Heart left ventricle (tissue), 16 donors: Measurements from ENCODE around the gene MADCAM1. TPM values are rescaled to one million over a fixed set of nuclear protein-coding genes. Genes with fewer than 3 reads are reported as not detected.

Experiments used
- ATAC-seq, 4 donors: fragments of 200-7000 bp; cut with Tn5 transposase; one replicate each; pipeline ENCODE4 v1.9.1; 2020 to 2022; ENCODE audit warnings: moderate library complexity in 4 of 4, mild to moderate bottlenecking in 3 of 4, moderate number of reproducible peaks in 1 of 4
- DNase-seq, 5 donors: peaks; one replicate each; pipeline ENCODE4 v3.0.0-alpha.2; 2020
- H3K27ac ChIP-seq, 12 donors: fragments of 200-600 bp; sonication (generic) in 4 of 12; one replicate each; pipeline versions ENCODE4 v1.5.0 to v1.8.0; 2016 to 2022; ENCODE audit warnings: mild to moderate bottlenecking in 2 of 12
- H3K27me3 ChIP-seq, 9 donors: fragments of 200-600 bp; sonication (generic) in 2 of 9; one replicate each; pipeline versions ENCODE4 v1.5.1 to v1.8.0; 2016 to 2022; ENCODE audit warnings: mild to moderate bottlenecking in 3 of 9
- H3K36me3 ChIP-seq, 9 donors: fragments of 200-600 bp; sonication (generic) in 2 of 9; one replicate each; pipeline versions ENCODE4 v1.5.0 to v1.8.0; 2018 to 2022; ENCODE audit warnings: mild to moderate bottlenecking in 2 of 9
- H3K4me1 ChIP-seq, 12 donors: fragments of 200-600 bp; sonication (generic) in 4 of 12; one replicate each; pipeline versions ENCODE4 v1.5.0 to v1.8.0; 2016 to 2022; ENCODE audit warnings: mild to moderate bottlenecking in 3 of 12
- H3K4me3 ChIP-seq, 12 donors: fragments of 200-600 bp; sonication (generic) in 4 of 12; one replicate each; pipeline versions ENCODE4 v1.5.0 to v1.8.0; 2017 to 2022; ENCODE audit warnings: mild to moderate bottlenecking in 9 of 12, moderate library complexity in 4 of 12
- H3K9me3 ChIP-seq, 12 donors: fragments of 200-600 bp; sonication (generic) in 4 of 12; one replicate each; pipeline versions ENCODE4 v1.5.0 to v1.8.0; 2016 to 2022; ENCODE audit warnings: mild to moderate bottlenecking in 1 of 12
- POLR2A ChIP-seq, 2 donors: fragments of 450-650 bp; IDR thresholded peaks; one replicate each; pipeline ENCODE4 v1.6.1; 2017; ENCODE audit warnings: antibody characterized with exemption in 2 of 2, mild to moderate bottlenecking in 2 of 2, moderate library complexity in 2 of 2
- WGBS, 4 donors: extraction: QIAGEN DNeasy Blood & Tissue Kit in 2 of 4; methylation state at CpG; one replicate each; pipeline versions ENCODE4 v1.1.5 to v1.1.7; 2013 to 2018; 5-methylcytosine and 5-hydroxymethylcytosine counted together
- intact Hi-C, 10 donors: fragments of 100-400 bp; cut with DNase I; formaldehyde crosslinking; loops; one replicate each; pipeline versions ENCODE4 v1.11.1 to v1.14.2; 2022
- polyA plus RNA-seq, 2 donors: library from polyadenylated mRNA; stranded (reverse); fragments of 200-250 nt; gene quantifications; one replicate each; pipeline ENCODE4 v1.2.3, GENCODE V29; 2013
- total RNA-seq, 9 donors: library from RNA; depleted of rRNA in 2 of 9; stranded (reverse); fragments of >200 nt in 2 of 9; fragmentation: NEBNext Ultra II Directional in 3 of 9; extraction: Animal tissue kit (Norgen Biotek cat#: 25700) in 3 of 9; gene quantifications; one replicate each; pipeline versions ENCODE4 v1.1.0 to v1.2.4, GENCODE V29; 2016 to 2023
- TF ChIP-seq, protein P1 (sequence below), 12 donors: fragments of 200-600 bp; sonication (generic) in 4 of 12; IDR thresholded peaks; one replicate each; pipeline versions ENCODE4 v1.5.0 to v1.8.0; 2018 to 2022; ENCODE audit warnings: antibody characterized with exemption in 12 of 12, mild to moderate bottlenecking in 5 of 12
- donor health status: ischemic (EF 13 %, LVEDD 7.1; RV severe dilation, severe dysfunction).
- donor health status: healthy with polysubstance abuse.
- donor health status: DM: no; HTN: yes; CAD: no.
- donor health status: DM: no; HTN: no; CAD: no.
- donor health status: ischemic (EF 25% LVEDD 6.9; RV normal size, moderate dysfunction).
- donor health status: ischemic (EF 25% LVEDD 5.7; RV mildly dilated, moderate dysfunction).
- donor health status: healthy.
- donor health status: DM: yes; HTN: yes; CAD: no.
- donor health status: ischemic (EF 35%, LVEDD 5.7; RV mildly dilated, moderate dysfunction).
- donor health status: nonischemic (EF 11% LVEDD 7.7; RV severe dilation, severe dysfunction).
- donor health status: DM: yes; HTN: yes; CAD: no.
- donor health status: PGD.
- donor health status: ischemic (EF 29% LVEDD 5.4; RV normal size, mild dysfunction).
- donor health status: nonischemic (EF 23%, LVEDD 6.1; RV moderate dilation, normal function).

Gene MADCAM1
- total and polyA plus RNA-seq, 11 donors = 0.04 to 0.61 (median 0.36) TPM; not detected in 1

DNA sequence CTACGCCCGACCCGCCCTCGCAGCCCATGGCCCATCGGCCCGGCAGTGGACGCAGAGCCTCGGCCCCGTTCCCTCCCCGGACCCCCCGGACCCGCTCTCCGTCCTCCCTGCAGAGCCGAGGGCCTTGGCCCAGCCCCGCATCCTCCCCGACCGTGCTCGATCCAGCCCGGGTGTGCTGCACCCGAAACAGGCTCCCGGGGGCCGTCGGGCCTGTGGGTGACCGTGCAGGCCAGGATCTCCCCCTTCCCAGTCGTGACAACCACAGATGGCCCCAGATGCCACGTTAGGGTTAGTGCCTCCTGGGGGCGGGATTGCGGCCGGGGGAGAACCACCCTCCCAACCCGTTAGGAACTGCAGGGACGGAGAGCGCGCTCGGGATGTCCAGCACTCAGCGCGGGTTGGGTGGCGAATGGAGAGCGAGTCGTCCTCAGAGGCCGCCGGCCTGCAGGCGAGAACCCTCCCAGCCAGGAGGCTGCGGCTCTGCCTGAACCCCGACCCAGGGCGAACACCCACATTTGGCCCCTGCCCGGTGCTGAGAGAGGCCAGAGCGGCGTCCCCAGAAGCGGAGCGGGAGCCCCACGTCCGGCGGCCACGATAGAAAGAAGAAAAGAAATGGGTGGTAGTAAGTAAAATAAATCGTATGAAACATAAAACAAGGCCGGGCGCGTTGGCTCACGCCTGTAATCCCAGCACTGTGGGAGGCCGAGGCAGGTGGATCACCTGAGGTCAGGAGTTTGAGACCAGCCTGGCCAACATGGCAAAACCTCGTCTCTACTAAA, 6.7 kb upstream of the MADCAM1 start:
- TF ChIP-seq, protein P1, sequence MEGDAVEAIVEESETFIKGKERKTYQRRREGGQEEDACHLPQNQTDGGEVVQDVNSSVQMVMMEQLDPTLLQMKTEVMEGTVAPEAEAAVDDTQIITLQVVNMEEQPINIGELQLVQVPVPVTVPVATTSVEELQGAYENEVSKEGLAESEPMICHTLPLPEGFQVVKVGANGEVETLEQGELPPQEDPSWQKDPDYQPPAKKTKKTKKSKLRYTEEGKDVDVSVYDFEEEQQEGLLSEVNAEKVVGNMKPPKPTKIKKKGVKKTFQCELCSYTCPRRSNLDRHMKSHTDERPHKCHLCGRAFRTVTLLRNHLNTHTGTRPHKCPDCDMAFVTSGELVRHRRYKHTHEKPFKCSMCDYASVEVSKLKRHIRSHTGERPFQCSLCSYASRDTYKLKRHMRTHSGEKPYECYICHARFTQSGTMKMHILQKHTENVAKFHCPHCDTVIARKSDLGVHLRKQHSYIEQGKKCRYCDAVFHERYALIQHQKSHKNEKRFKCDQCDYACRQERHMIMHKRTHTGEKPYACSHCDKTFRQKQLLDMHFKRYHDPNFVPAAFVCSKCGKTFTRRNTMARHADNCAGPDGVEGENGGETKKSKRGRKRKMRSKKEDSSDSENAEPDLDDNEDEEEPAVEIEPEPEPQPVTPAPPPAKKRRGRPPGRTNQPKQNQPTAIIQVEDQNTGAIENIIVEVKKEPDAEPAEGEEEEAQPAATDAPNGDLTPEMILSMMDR (IDR thresholded peaks at IDR 0.05) = no peak
- TF ChIP-seq POLR2A (IDR thresholded peaks at IDR 0.05) = no peak
- intact Hi-C loops = loop anchor here in 4 of 10 donors (2.0 to 10.0 kb wide), 4 partner anchors 17 to 195 kb away; partner anchors contain the start of genes PLPP2 (in 1 of the 4) and TPGS1 (in 1 of the 4)
- Histone ChIP-seq H3K9me3 (no peaks in the 10 kb centered on the region), H3K36me3 (no peaks in the 10 kb centered on the region), H3K4me1 (peaks cover 0 to 18% (median 6%) of the 10 kb centered on the region in 12 donors), H3K27me3 (peaks cover 0 to 23% (median 8%) of the 10 kb centered on the region in 9 donors), H3K27ac (peak overlapping the region; percentile 75 to 97 (median 94)), H3K4me3 (peak overlapping the region; percentile 74 to 99 (median 93))
- peak in 1 of 5 donors; percentile 61 for DNase-seq
- peak; percentile 19 to 53 (median 35) for ATAC-seq
- WGBS, 4 donors = 18 to 56% (median 31%) methylated on average over 30 to 61 of the region's 61 CpGs

DNA sequence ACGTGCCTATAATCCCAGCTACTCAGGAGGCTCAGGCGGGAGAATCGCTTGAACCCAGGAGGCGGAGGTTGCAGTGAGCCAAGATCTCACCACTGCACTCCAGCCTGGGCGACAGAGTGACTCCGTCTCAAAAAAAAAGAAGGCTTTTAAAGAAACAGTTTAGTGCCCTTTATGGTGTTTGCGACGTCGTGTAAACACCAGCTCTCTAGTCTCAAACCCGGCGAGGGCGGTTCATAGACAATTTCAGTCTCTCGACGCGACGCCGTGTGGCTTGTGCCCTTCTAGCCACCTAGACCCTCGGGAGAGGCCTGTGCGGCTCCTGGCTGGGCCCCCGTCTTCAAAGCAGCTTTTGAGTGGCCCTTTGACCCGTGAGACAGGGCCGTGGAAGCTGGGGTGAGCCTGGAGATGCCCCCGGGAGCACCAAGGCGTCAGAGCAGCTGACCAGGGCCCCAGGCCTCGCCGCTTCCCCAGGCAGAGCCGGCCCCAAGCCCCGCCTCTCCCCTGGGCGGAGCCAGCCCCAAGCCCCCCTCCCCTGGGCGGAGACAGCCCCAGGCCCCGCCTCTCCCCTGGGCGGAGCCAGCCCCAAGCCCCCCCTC, 5.0 kb upstream of the MADCAM1 start:
- intact Hi-C loops = no loop called here
- Histone ChIP-seq H3K36me3 (no peaks in the 10 kb centered on the region), H3K4me1 (peaks cover 0 to 21% (median 7%) of the 10 kb centered on the region in 12 donors), H3K4me3 (no peak overlapping the region), H3K27me3 (peaks cover 0 to 17% (median 6%) of the 10 kb centered on the region in 9 donors), H3K9me3 (no peaks in the 10 kb centered on the region), H3K27ac (no peak overlapping the region)
- DNase-seq (peak in 1 of 5 donors; percentile 60), ATAC-seq (no peak)
- 82 to 89% (median 83%) methylated on average over 23 to 32 of the region's 32 CpGs for WGBS, 4 donors
- TF ChIP-seq POLR2A (IDR thresholded peaks at IDR 0.05) = no peak
- TF ChIP-seq, protein P1 (IDR thresholded peaks at IDR 0.05) = no peak

DNA sequence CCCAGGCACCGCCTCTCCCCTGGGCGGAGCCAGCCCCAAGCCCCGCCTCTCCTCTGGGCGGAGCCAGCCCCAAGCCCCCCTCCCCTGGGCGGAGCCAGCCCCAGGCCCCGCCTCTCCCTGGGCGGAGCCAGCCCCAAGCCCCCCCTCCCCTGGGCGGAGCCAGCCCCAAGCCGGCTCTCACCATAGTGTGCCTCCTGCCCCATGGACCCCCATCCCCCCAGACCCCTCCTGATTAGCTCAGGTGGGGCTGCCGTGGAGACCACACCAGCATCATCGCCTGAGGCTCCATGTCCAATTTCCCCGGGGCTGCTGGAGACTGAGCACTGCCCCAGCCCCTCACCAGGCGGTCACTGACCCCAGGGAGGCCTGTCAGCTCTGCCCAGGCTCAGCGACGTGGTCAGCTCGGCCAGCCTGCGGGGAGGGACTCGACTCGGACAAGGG, 4.2 kb upstream of the MADCAM1 start:
- peak in 1 of 5 donors; percentile 67 for DNase-seq

More for the DNA sequence above, 4.2 kb upstream of the MADCAM1 start:
- no peak overlapping the region for H3K27ac ChIP-seq
- no peaks in the 10 kb centered on the region for H3K36me3 ChIP-seq
- peaks cover 0 to 22% (median 7%) of the 10 kb centered on the region in 12 donors for H3K4me1 ChIP-seq
- no peak for ATAC-seq
- 63 to 77% (median 72%) methylated on average over 9 to 18 of the region's 19 CpGs for WGBS, 4 donors
- H3K27me3 ChIP-seq = peaks cover 0 to 15% (median 7%) of the 10 kb centered on the region in 9 donors
- no peaks in the 10 kb centered on the region for H3K9me3 ChIP-seq
- no peak for TF ChIP-seq POLR2A (IDR thresholded peaks at IDR 0.05)
- TF ChIP-seq, protein P1 (IDR thresholded peaks at IDR 0.05) = no peak
- intact Hi-C loops = no loop called here
- no peak overlapping the region for H3K4me3 ChIP-seq
